ENCODE results near the gene AMN. TPM values are rescaled to one million over a fixed set of nuclear protein-coding genes. Genes with fewer than 3 reads are reported as not detected.

The AMN gene
- total and polyA plus RNA-seq, 2 donors from 2014 or later: 58.0 to 121 TPM

DNA sequence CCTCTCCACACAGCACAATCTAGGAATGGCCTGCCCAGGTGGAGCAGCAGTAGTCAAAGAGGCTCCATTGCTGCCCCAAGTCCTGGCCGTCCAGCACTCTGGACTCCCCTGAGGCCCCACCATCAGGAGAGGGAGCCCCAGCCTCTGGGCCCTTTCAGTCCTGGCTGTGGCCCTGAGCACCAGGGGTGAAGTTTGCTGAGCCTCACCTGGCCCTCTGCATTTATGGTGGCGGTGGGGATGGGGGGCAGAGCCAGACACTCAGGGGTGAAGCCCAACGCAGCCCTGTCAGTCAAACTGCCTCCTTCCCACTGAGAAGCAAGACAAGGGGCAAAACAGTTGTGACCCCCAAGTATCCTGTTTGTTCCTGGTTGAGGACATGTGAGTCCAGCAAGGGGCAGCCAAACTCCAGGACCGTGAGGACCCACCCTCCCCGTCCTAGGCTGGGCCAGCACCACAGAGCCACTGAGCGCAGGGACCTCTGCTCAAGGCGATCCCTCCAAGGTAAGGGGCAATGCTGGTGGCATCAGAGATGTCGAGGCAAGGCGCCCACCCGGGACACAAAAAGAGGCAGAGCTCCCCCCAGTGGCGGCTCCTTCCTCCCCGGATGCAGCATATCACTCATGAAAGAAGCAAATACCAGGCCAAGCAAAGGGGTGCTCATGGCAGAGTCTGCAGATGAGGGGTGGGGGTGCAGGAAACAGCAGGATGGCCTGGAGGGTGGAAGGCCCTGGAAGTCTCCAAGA is 4.8 kb upstream of the AMN start:
- Histone ChIP-seq H3K9me3 (ENCODE audit: control insufficient read depth in 2 of 3, insufficient read depth in 1 of 3, low read length in 3 of 3) (no peaks in the 10 kb centered on the region), H3K4me1 (ENCODE audit: control insufficient read depth in 2 of 3, insufficient read depth in 2 of 3, low read depth in 1 of 3, low read length in 3 of 3) (peaks cover 0 to 8% (median 0%) of the 10 kb centered on the region in 3 donors), H3K27ac (ENCODE audit: low read depth in 2 of 2, low read length in 2 of 2) (no peak overlapping the region), H3K36me3 (ENCODE audit: control insufficient read depth in 2 of 3, insufficient read depth in 3 of 3, low read length in 3 of 3) (no peaks in the 10 kb centered on the region), H3K4me3 (ENCODE audit: low read length in 3 of 3) (no peak overlapping the region), H3K9ac (ENCODE audit: low read length in 3 of 3) (no peak overlapping the region), H3K27me3 (ENCODE audit: control insufficient read depth, insufficient read depth, low read length) (peaks cover 2% of the 10 kb centered on the region)
- DNase-seq (peak; percentile 54 to 79 (median 65)), FAIRE-seq (no peak)
- TF ChIP-seq, protein P1, sequence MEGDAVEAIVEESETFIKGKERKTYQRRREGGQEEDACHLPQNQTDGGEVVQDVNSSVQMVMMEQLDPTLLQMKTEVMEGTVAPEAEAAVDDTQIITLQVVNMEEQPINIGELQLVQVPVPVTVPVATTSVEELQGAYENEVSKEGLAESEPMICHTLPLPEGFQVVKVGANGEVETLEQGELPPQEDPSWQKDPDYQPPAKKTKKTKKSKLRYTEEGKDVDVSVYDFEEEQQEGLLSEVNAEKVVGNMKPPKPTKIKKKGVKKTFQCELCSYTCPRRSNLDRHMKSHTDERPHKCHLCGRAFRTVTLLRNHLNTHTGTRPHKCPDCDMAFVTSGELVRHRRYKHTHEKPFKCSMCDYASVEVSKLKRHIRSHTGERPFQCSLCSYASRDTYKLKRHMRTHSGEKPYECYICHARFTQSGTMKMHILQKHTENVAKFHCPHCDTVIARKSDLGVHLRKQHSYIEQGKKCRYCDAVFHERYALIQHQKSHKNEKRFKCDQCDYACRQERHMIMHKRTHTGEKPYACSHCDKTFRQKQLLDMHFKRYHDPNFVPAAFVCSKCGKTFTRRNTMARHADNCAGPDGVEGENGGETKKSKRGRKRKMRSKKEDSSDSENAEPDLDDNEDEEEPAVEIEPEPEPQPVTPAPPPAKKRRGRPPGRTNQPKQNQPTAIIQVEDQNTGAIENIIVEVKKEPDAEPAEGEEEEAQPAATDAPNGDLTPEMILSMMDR (IDR thresholded peaks at IDR 0.05; ENCODE audit: borderline replicate concordance, extremely low read depth, insufficient read depth): peak; percentile 69
- intact Hi-C loops (cut with DNase I): no loop called here

GRCh38 chr14:102918438-102918837 is 4.0 kb upstream of the AMN start:
- DNase-seq: peak in 1 of 5 donors; percentile 28
- FAIRE-seq: no peak
- Histone ChIP-seq H3K27me3 (ENCODE audit: control insufficient read depth, insufficient read depth, low read length) (peaks cover 6% of the 10 kb centered on the region), H3K36me3 (ENCODE audit: control insufficient read depth in 2 of 3, insufficient read depth in 3 of 3, low read length in 3 of 3) (no peaks in the 10 kb centered on the region), H3K27ac (ENCODE audit: low read depth in 2 of 2, low read length in 2 of 2) (no peak overlapping the region), H3K4me1 (ENCODE audit: control insufficient read depth in 2 of 3, insufficient read depth in 2 of 3, low read depth in 1 of 3, low read length in 3 of 3) (peaks cover 0 to 9% (median 0%) of the 10 kb centered on the region in 3 donors), H3K4me3 (ENCODE audit: low read length in 3 of 3) (no peak overlapping the region), H3K9ac (ENCODE audit: low read length in 3 of 3) (no peak overlapping the region), H3K9me3 (ENCODE audit: control insufficient read depth in 2 of 3, insufficient read depth in 1 of 3, low read length in 3 of 3) (no peaks in the 10 kb centered on the region)
- TF ChIP-seq, protein P1 (IDR thresholded peaks at IDR 0.05; ENCODE audit: borderline replicate concordance, extremely low read depth, insufficient read depth): no peak
- intact Hi-C loops (cut with DNase I): no loop called here

GRCh38 chr14:102920273-102920997 is 2.0 kb upstream of the AMN start:
- no peak for FAIRE-seq
- TF ChIP-seq, protein P1 (IDR thresholded peaks at IDR 0.05; ENCODE audit: borderline replicate concordance, extremely low read depth, insufficient read depth): no peak

More at GRCh38 chr14:102920273-102920997, 2.0 kb upstream of the AMN start:
- Histone ChIP-seq H3K4me3 (ENCODE audit: low read length in 3 of 3) (no peak overlapping the region), H3K9me3 (ENCODE audit: control insufficient read depth in 2 of 3, insufficient read depth in 1 of 3, low read length in 3 of 3) (no peaks in the 10 kb centered on the region), H3K4me1 (ENCODE audit: control insufficient read depth in 2 of 3, insufficient read depth in 2 of 3, low read depth in 1 of 3, low read length in 3 of 3) (peaks cover 0 to 9% (median 0%) of the 10 kb centered on the region in 3 donors), H3K9ac (ENCODE audit: low read length in 3 of 3) (no peak overlapping the region), H3K27me3 (ENCODE audit: control insufficient read depth, insufficient read depth, low read length) (peaks cover 17% of the 10 kb centered on the region), H3K27ac (ENCODE audit: low read depth in 2 of 2, low read length in 2 of 2) (no peak overlapping the region), H3K36me3 (ENCODE audit: control insufficient read depth in 2 of 3, insufficient read depth in 3 of 3, low read length in 3 of 3) (no peaks in the 10 kb centered on the region)
- peak in 1 of 5 donors; percentile 2 for DNase-seq
- intact Hi-C loops (cut with DNase I): no loop called here

Data from kidney (tissue), 14 donors.